IMR-90 (cell line): Measurements from ENCODE around the gene OR13C2. TPM values are rescaled to one million over a fixed set of nuclear protein-coding genes. Genes with fewer than 3 reads are reported as not detected.

Source experiments
- ATAC-seq: fragments of 200-7000 bp; cut with Tn5 transposase; 2 replicates; pipeline ENCODE4 v1.9.1; 2020; ENCODE audit warnings: low read depth, mild to moderate bottlenecking, moderate library complexity
- BruUV-seq: library from RNA; stranded (reverse); fragments of 400-500 nt; replicated peaks from 2 replicates; lab custom pipeline; 2021; lab: Mats Ljungman, UMichigan
- CTCF ChIA-PET: fragments of 300-600 bp; formaldehyde crosslinking; extraction: SDS; loops from one replicate; lab custom pipeline; 2021; ENCODE audit warnings: antibody characterized with exemption; lab: Yijun Ruan, JAX
- POLR2A ChIA-PET: fragments of 300-600 bp; sonication (Branson Sonifier 250); formaldehyde crosslinking; loops from one replicate; lab custom pipeline; 2022; ENCODE audit warnings: antibody characterized with exemption; ENCODE audit not compliant: unreplicated experiment; lab: Charles Lee
- DNase-seq: peaks from one replicate; pipeline ENCODE4 v3.0.0; 2013
- H2AFZ ChIP-seq: replicated peaks from 2 replicates; pipeline ENCODE3; 2013; ENCODE audit warnings: low read length, mild to moderate bottlenecking; ENCODE audit not compliant: poor library complexity
- H2AK5ac ChIP-seq: 2 replicates; pipeline ENCODE4 v1.6.1; 2013; ENCODE audit warnings: low read depth, low read length, inconsistent platforms
- H2AK9ac ChIP-seq: replicated peaks from 2 replicates; pipeline ENCODE3; 2013; ENCODE audit warnings: mild to moderate bottlenecking, low read depth, low read length, moderate library complexity; ENCODE audit not compliant: poor library complexity
- H2BK120ac ChIP-seq: 2 replicates; pipeline ENCODE4 v1.6.1; 2013; ENCODE audit warnings: low read depth, low read length, inconsistent platforms
- H2BK15ac ChIP-seq: 3 replicates; pipeline ENCODE4 v1.6.1; 2013; ENCODE audit warnings: low read depth, low read length, inconsistent platforms
- H2BK20ac ChIP-seq: 2 replicates; pipeline ENCODE4 v1.6.1; 2013; ENCODE audit warnings: low read depth, mild to moderate bottlenecking, inconsistent platforms, low read length, moderate library complexity
- H2BK5ac ChIP-seq: 2 replicates; pipeline ENCODE4 v1.6.1; 2013; ENCODE audit warnings: mild to moderate bottlenecking, low read depth, low read length, inconsistent platforms; ENCODE audit not compliant: poor library complexity, severe bottlenecking
- H3K14ac ChIP-seq: replicated peaks from 2 replicates; pipeline ENCODE4 v1.6.1; 2013; ENCODE audit warnings: low read depth, low read length, inconsistent platforms
- H3K18ac ChIP-seq: 2 replicates; pipeline ENCODE4 v1.6.1; 2013; ENCODE audit warnings: low read depth, low read length, control low read depth
- H3K23ac ChIP-seq: 2 replicates; pipeline ENCODE4 v1.6.1; 2013; ENCODE audit warnings: low read depth, low read length, inconsistent platforms
- H3K27ac ChIP-seq: 2 replicates; pipeline ENCODE4 v1.5.1; 2013; ENCODE audit warnings: mild to moderate bottlenecking, control low read depth, low read length; ENCODE audit not compliant: insufficient read depth
- H3K27me3 ChIP-seq: 2 replicates; pipeline ENCODE4 v1.6.1; 2013; ENCODE audit warnings: low read length; ENCODE audit not compliant: control insufficient read depth, insufficient read depth
- H3K36me3 ChIP-seq: 2 replicates; pipeline ENCODE4 v1.6.1; 2013; ENCODE audit warnings: low read length, mixed read lengths; ENCODE audit not compliant: control insufficient read depth, insufficient read depth
- H3K4ac ChIP-seq: 2 replicates; pipeline ENCODE4 v1.6.1; 2013; ENCODE audit warnings: low read depth, low read length, inconsistent platforms
- H3K4me1 ChIP-seq: 2 replicates; pipeline ENCODE4 v1.6.1; 2013; ENCODE audit warnings: low read length, mixed read lengths; ENCODE audit not compliant: control insufficient read depth, insufficient read depth
- H3K4me2 ChIP-seq: 2 replicates; pipeline ENCODE4 v1.6.1; 2013; ENCODE audit warnings: low read depth, mild to moderate bottlenecking, control low read depth, low read length, moderate library complexity
- H3K4me3 ChIP-seq: 2 replicates; pipeline ENCODE4 v1.5.1; 2013; ENCODE audit warnings: low read depth, mild to moderate bottlenecking, control low read depth, low read length, moderate library complexity; ENCODE audit not compliant: insufficient read depth
- H3K56ac ChIP-seq: 2 replicates; pipeline ENCODE4 v1.6.1; 2013; ENCODE audit warnings: low read length, inconsistent platforms; ENCODE audit not compliant: insufficient read depth; ENCODE audit errors: extremely low read depth
- H3K79me1 ChIP-seq, 2 experiments: 2 replicates each; pipeline ENCODE4 v1.6.1; 2013; ENCODE audit warnings: low read length in 2 of 2, inconsistent platforms in 1 of 2, low read depth in 1 of 2
- H3K9ac ChIP-seq: 2 replicates; pipeline ENCODE4 v1.6.1; 2013; ENCODE audit warnings: low read depth, low read length, control low read depth
- H3K9me1 ChIP-seq: 2 replicates; pipeline ENCODE4 v1.6.1; 2013; ENCODE audit warnings: low read length, inconsistent platforms; ENCODE audit not compliant: insufficient read depth
- H3K9me3 ChIP-seq: 2 replicates; pipeline ENCODE4 v1.6.1; 2013; ENCODE audit warnings: low read length; ENCODE audit not compliant: control insufficient read depth, insufficient read depth
- H4K20me1 ChIP-seq: 2 replicates; pipeline ENCODE4 v1.6.1; 2013; ENCODE audit warnings: low read length, inconsistent platforms; ENCODE audit not compliant: insufficient read depth
- H4K5ac ChIP-seq: 2 replicates; pipeline ENCODE4 v1.6.1; 2013; ENCODE audit warnings: mild to moderate bottlenecking, low read depth, low read length, control low read depth
- H4K8ac ChIP-seq, 2 experiments: 2 replicates each; pipeline ENCODE4 v1.6.1; 2013; ENCODE audit warnings: low read depth in 2 of 2, low read length in 2 of 2, control low read depth in 1 of 2, inconsistent platforms in 1 of 2
- H4K91ac ChIP-seq: 2 replicates; pipeline ENCODE4 v1.6.1; 2013; ENCODE audit warnings: low read depth, low read length, inconsistent platforms; ENCODE audit not compliant: insufficient read depth
- CHD1 ChIP-seq: IDR thresholded peaks from 2 replicates; pipeline ENCODE4 v1.6.1; 2012; ENCODE audit warnings: low read depth, low read length, improper control_type of control experiment
- MXI1 ChIP-seq: IDR thresholded peaks from 2 replicates; pipeline ENCODE4 v1.6.1; 2012; ENCODE audit warnings: low read depth, mild to moderate bottlenecking, low read length, moderate library complexity, borderline replicate concordance
- POLR2A ChIP-seq: IDR thresholded peaks from 2 replicates; pipeline ENCODE4 v1.6.1; 2012; ENCODE audit warnings: mild to moderate bottlenecking, low read depth, low read length
- RAD21 ChIP-seq: IDR thresholded peaks from 2 replicates; pipeline ENCODE4 v1.6.1; 2012; ENCODE audit warnings: low read length, improper control_type of control experiment
- RCOR1 ChIP-seq: IDR thresholded peaks from 2 replicates; pipeline ENCODE4 v1.6.1; 2012; ENCODE audit warnings: mild to moderate bottlenecking, low read length, improper control_type of control experiment; ENCODE audit not compliant: insufficient replicate concordance
- RFX5 ChIP-seq: IDR thresholded peaks from 2 replicates; pipeline ENCODE4 v1.8.0; 2012; ENCODE audit warnings: low read depth, mild to moderate bottlenecking, low read length, moderate library complexity
- SMC3 ChIP-seq: fragments of 150-350 bp; IDR thresholded peaks from 2 replicates; pipeline ENCODE4 v1.6.1; 2016; ENCODE audit warnings: low read depth, mild to moderate bottlenecking, antibody characterized with exemption, low read length, moderate library complexity
- WGBS, 2 experiments: methylation state at CpG; one replicate each; pipeline versions ENCODE4 v1.1.5 to v1.1.7; 2013; ENCODE audit warnings: missing lambda C conversion rate in 2 of 2; ENCODE audit not compliant: insufficient read length in 1 of 2; ENCODE audit errors: extremely low coverage in 2 of 2; 5-methylcytosine and 5-hydroxymethylcytosine counted together
- dilution Hi-C: fragments of 300-500 bp; cut with HindIII; formaldehyde crosslinking; loops from one replicate; pipeline ENCODE4 v1.14.3; 2018; ENCODE audit warnings: low sequenced_read_pairs; ENCODE audit not compliant: unreplicated experiment
- in situ Hi-C: fragments of 300-500 bp; cut with MboI; formaldehyde crosslinking; loops from 3 replicates; pipeline ENCODE4 v1.14.3; 2019; ENCODE audit warnings: low sequenced_read_pairs, inconsistent platforms, mixed read lengths
- intact Hi-C: fragments of 100-400 bp; cut with micrococcal nuclease; formaldehyde crosslinking; loops from 2 replicates; pipeline ENCODE4 v1.10.0; 2022
- polyA plus RNA-seq, 3 experiments: library from polyadenylated mRNA; depleted of rRNA; stranded (reverse); fragments of >200 nt; gene quantifications; 2 replicates each; pipeline ENCODE4 v1.2.3, GENCODE V29; 2012; ENCODE audit warnings: low replicate concordance in 1 of 3
- total RNA-seq: library from RNA; depleted of rRNA; stranded (reverse); fragments of >200 nt; gene quantifications from 2 replicates; pipeline ENCODE4 v1.2.3, GENCODE V29; 2012
- TF ChIP-seq, protein P1 (sequence below): conservative IDR thresholded peaks from 2 replicates; pipeline ENCODE4 v1.5.1; 2012; ENCODE audit warnings: mild to moderate bottlenecking, low read depth, low read length, improper control_type of control experiment
- TF ChIP-seq, protein P2 (sequence below): fragments of 150-350 bp; IDR thresholded peaks from 2 replicates; pipeline ENCODE4 v1.6.1; 2017; ENCODE audit warnings: mild to moderate bottlenecking, antibody characterized with exemption, low read length, low read depth
- TF ChIP-seq, protein P3 (sequence below): fragments of 150-350 bp; IDR thresholded peaks from 2 replicates; pipeline ENCODE4 v1.6.1; 2016; ENCODE audit warnings: low read depth, mild to moderate bottlenecking, low read length, moderate library complexity, borderline replicate concordance

OR13C2 gene
- total and polyA plus RNA-seq, 2 of the 4 experiments (the other 2 are of a cell fraction), result not detected

GRCh38 chr9:104575456-104575855 is 30.0 kb downstream of the OR13C2 start:
- Histone ChIP-seq H3K79me1 (no peaks in the 10 kb centered on the region), H2BK120ac (no peak overlapping the region), H2AK5ac (no peak overlapping the region), H2AK9ac (no peak overlapping the region), H2AFZ (no peak overlapping the region), H2BK20ac (no peak overlapping the region), H3K4me2 (no peak overlapping the region), H2BK5ac (no peak overlapping the region), H3K9me3 (no peaks in the 10 kb centered on the region), H3K27me3 (no peaks in the 10 kb centered on the region), H4K5ac (no peak overlapping the region), H3K4ac (no peak overlapping the region), H3K56ac (no peak overlapping the region), H3K9ac (no peak overlapping the region), H3K14ac (no peak overlapping the region), H2BK15ac (no peak overlapping the region), H3K9me1 (no peaks in the 10 kb centered on the region), H3K36me3 (no peaks in the 10 kb centered on the region), H4K8ac (no peak overlapping the region), H3K18ac (no peak overlapping the region), H3K4me3 (no peak overlapping the region), H3K27ac (no peak overlapping the region), H4K91ac (no peak overlapping the region), H4K20me1 (no peaks in the 10 kb centered on the region), H3K23ac (no peak overlapping the region), H3K4me1 (no peaks in the 10 kb centered on the region)
- no CpG with 5 or more reads among the region's 2 CpGs for WGBS, 2 experiments
- ChIA-PET POLR2A (no interaction called here), CTCF (no interaction called here)
- ATAC-seq (no peak), DNase-seq (no peak)
- intact Hi-C loops (loop anchor here (10.0 kb wide), 1 partner anchor 61 kb away; no protein-coding TSS in a partner anchor), dilution Hi-C loops (no loop called here), in situ Hi-C loops (no loop called here)
- TF ChIP-seq RCOR1 (no peak), POLR2A (no peak), CHD1 (no peak), SMC3 (no peak), RAD21 (no peak), RFX5 (no peak), MXI1 (no peak)
- TF ChIP-seq, protein P1, sequence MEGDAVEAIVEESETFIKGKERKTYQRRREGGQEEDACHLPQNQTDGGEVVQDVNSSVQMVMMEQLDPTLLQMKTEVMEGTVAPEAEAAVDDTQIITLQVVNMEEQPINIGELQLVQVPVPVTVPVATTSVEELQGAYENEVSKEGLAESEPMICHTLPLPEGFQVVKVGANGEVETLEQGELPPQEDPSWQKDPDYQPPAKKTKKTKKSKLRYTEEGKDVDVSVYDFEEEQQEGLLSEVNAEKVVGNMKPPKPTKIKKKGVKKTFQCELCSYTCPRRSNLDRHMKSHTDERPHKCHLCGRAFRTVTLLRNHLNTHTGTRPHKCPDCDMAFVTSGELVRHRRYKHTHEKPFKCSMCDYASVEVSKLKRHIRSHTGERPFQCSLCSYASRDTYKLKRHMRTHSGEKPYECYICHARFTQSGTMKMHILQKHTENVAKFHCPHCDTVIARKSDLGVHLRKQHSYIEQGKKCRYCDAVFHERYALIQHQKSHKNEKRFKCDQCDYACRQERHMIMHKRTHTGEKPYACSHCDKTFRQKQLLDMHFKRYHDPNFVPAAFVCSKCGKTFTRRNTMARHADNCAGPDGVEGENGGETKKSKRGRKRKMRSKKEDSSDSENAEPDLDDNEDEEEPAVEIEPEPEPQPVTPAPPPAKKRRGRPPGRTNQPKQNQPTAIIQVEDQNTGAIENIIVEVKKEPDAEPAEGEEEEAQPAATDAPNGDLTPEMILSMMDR, result no peak
- TF ChIP-seq, protein P2, sequence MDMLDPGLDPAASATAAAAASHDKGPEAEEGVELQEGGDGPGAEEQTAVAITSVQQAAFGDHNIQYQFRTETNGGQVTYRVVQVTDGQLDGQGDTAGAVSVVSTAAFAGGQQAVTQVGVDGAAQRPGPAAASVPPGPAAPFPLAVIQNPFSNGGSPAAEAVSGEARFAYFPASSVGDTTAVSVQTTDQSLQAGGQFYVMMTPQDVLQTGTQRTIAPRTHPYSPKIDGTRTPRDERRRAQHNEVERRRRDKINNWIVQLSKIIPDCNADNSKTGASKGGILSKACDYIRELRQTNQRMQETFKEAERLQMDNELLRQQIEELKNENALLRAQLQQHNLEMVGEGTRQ, result no peak
- TF ChIP-seq, protein P3, sequence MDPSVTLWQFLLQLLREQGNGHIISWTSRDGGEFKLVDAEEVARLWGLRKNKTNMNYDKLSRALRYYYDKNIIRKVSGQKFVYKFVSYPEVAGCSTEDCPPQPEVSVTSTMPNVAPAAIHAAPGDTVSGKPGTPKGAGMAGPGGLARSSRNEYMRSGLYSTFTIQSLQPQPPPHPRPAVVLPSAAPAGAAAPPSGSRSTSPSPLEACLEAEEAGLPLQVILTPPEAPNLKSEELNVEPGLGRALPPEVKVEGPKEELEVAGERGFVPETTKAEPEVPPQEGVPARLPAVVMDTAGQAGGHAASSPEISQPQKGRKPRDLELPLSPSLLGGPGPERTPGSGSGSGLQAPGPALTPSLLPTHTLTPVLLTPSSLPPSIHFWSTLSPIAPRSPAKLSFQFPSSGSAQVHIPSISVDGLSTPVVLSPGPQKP, result no peak
- no TSS peak for BruUV-seq
